Smooth muscle cell (in vitro differentiated cells): ENCODE results near the gene PLXNB3. TPM values are rescaled to one million over a fixed set of nuclear protein-coding genes. Genes with fewer than 3 reads are reported as not detected.

Experiments
- DNase-seq: peaks from one replicate; lab custom pipeline; 2025; ENCODE audit not compliant: unreplicated experiment; lab: John Stamatoyannopoulos, UW
- H2AFZ ChIP-seq: fragments of 200-600 bp; sonication (generic); 2 replicates; pipeline ENCODE4 v1.6.0; 2016; ENCODE audit warnings: antibody characterized with exemption, low read depth, mild to moderate bottlenecking
- H3F3A ChIP-seq: fragments of 200-600 bp; sonication (generic); 2 replicates; pipeline ENCODE4 v1.6.0; 2017; ENCODE audit warnings: antibody characterized with exemption, low read depth
- H3K27ac ChIP-seq: fragments of 200-600 bp; sonication (generic); 2 replicates; pipeline ENCODE4 v1.5.1; 2016; ENCODE audit warnings: low read depth, mild to moderate bottlenecking
- H3K27me3 ChIP-seq: fragments of 200-600 bp; sonication (generic); 2 replicates; pipeline ENCODE4 v1.6.1; 2016; ENCODE audit warnings: low read depth, mild to moderate bottlenecking
- H3K36me3 ChIP-seq: fragments of 200-600 bp; sonication (generic); 2 replicates; pipeline ENCODE4 v1.5.1; 2016; ENCODE audit warnings: low read depth
- H3K4me1 ChIP-seq: fragments of 200-600 bp; sonication (generic); 2 replicates; pipeline ENCODE4 v1.5.1; 2016; ENCODE audit warnings: low read depth
- H3K4me2 ChIP-seq: fragments of 200-600 bp; sonication (generic); 2 replicates; pipeline ENCODE4 v1.6.0; 2016; ENCODE audit warnings: mild to moderate bottlenecking
- H3K4me3 ChIP-seq: fragments of 200-600 bp; sonication (generic); 2 replicates; pipeline ENCODE4 v1.5.1; 2016; ENCODE audit warnings: mild to moderate bottlenecking
- H3K79me2 ChIP-seq: fragments of 200-600 bp; sonication (generic); 2 replicates; pipeline ENCODE4 v1.6.0; 2016; ENCODE audit warnings: low read depth, mild to moderate bottlenecking
- H3K9ac ChIP-seq: fragments of 200-600 bp; sonication (generic); 2 replicates; pipeline ENCODE4 v1.6.0; 2016; ENCODE audit warnings: low read depth
- H3K9me3 ChIP-seq: fragments of 200-600 bp; sonication (generic); replicated peaks from 2 replicates; pipeline ENCODE4 v1.5.1; 2016; ENCODE audit warnings: low read depth
- H4K20me1 ChIP-seq: fragments of 200-600 bp; sonication (generic); 2 replicates; pipeline ENCODE4 v1.6.0; 2016; ENCODE audit warnings: low read depth
- WGBS: methylation state at CpG from one replicate; pipeline ENCODE4 v1.1.7; 2016; ENCODE audit warnings: low lambda C conversion rate; 5-methylcytosine and 5-hydroxymethylcytosine counted together
- polyA plus RNA-seq: library from polyadenylated mRNA; unstranded; fragments of >200 nt; fragmentation: Nextera tagmentation; extraction: Ambion mirVana; gene quantifications from 2 replicates; pipeline ENCODE4 v1.2.1, GENCODE V29; 2016
- total RNA-seq: library from RNA; depleted of rRNA; stranded (reverse); fragments of >200 nt; gene quantifications from 2 replicates; pipeline ENCODE4 v1.2.3, GENCODE V29; 2014
- TF ChIP-seq, protein P1 (sequence below): fragments of 200-600 bp; sonication (generic); IDR thresholded peaks from 2 replicates; pipeline ENCODE4 v1.5.1; 2017; ENCODE audit warnings: borderline replicate concordance, mild to moderate bottlenecking, antibody characterized with exemption; ENCODE audit not compliant: insufficient read depth, poor library complexity, severe bottlenecking

The PLXNB3 gene
- total and polyA plus RNA-seq, 2 experiments from 2014 or later, result 0.58 to 3.9 TPM

DNA sequence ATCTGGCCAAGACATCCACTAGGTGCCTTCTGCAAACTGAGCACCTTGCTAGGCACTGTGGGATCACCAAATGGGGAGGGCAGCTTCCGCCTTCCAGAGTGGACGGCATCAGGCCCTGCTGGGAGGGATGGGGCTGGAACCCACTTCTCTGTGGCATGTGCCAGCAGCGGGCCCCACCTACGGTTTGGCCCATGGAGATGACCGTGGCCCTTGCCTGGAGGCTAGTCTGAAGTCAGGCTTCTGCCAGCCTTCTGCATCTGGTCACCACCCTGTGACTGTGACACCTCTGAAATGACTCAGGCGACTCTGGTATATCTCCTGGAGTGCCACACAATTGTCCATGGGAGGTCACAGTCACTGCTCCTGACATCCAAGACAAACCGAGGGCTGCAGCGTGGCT is 37.6 kb downstream of the PLXNB3 start:
- Histone ChIP-seq H3K27me3 (no peaks in the 10 kb centered on the region), H3K4me1 (no peaks in the 10 kb centered on the region), H3K4me3 (no peak overlapping the region), H4K20me1 (no peaks in the 10 kb centered on the region), H3K79me2 (no peaks in the 10 kb centered on the region), H3K9me3 (no peaks in the 10 kb centered on the region), H3F3A (no peaks in the 10 kb centered on the region), H3K27ac (no peak overlapping the region), H3K9ac (no peak overlapping the region), H3K36me3 (no peaks in the 10 kb centered on the region), H2AFZ (no peak overlapping the region), H3K4me2 (no peak overlapping the region)
- no peak for DNase-seq
- TF ChIP-seq, protein P1, sequence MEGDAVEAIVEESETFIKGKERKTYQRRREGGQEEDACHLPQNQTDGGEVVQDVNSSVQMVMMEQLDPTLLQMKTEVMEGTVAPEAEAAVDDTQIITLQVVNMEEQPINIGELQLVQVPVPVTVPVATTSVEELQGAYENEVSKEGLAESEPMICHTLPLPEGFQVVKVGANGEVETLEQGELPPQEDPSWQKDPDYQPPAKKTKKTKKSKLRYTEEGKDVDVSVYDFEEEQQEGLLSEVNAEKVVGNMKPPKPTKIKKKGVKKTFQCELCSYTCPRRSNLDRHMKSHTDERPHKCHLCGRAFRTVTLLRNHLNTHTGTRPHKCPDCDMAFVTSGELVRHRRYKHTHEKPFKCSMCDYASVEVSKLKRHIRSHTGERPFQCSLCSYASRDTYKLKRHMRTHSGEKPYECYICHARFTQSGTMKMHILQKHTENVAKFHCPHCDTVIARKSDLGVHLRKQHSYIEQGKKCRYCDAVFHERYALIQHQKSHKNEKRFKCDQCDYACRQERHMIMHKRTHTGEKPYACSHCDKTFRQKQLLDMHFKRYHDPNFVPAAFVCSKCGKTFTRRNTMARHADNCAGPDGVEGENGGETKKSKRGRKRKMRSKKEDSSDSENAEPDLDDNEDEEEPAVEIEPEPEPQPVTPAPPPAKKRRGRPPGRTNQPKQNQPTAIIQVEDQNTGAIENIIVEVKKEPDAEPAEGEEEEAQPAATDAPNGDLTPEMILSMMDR, result no peak
- WGBS, result 81% methylated on average over 8 of the region's 8 CpGs

GRCh38 chrX:153802513-153803045 is 38.5 kb downstream of the PLXNB3 start:
- Histone ChIP-seq H3K27ac (no peak overlapping the region), H3F3A (no peaks in the 10 kb centered on the region), H3K36me3 (no peaks in the 10 kb centered on the region), H3K4me1 (no peaks in the 10 kb centered on the region), H3K27me3 (no peaks in the 10 kb centered on the region), H3K9ac (no peak overlapping the region), H3K4me3 (no peak overlapping the region), H4K20me1 (no peaks in the 10 kb centered on the region), H3K9me3 (no peaks in the 10 kb centered on the region), H2AFZ (no peak overlapping the region), H3K79me2 (no peaks in the 10 kb centered on the region), H3K4me2 (no peak overlapping the region)
- 92% methylated on average over 13 of the region's 14 CpGs for WGBS
- TF ChIP-seq, protein P1, result no peak
- DNase-seq, result no peak

GRCh38 chrX:153803211-153804099 is 39.4 kb downstream of the PLXNB3 start:
- Histone ChIP-seq H3K9ac (no peak overlapping the region), H3K27me3 (no peaks in the 10 kb centered on the region), H3K79me2 (no peaks in the 10 kb centered on the region), H3F3A (no peaks in the 10 kb centered on the region), H3K4me1 (no peaks in the 10 kb centered on the region), H2AFZ (no peak overlapping the region), H4K20me1 (no peaks in the 10 kb centered on the region), H3K4me3 (no peak overlapping the region), H3K36me3 (no peaks in the 10 kb centered on the region), H3K9me3 (no peaks in the 10 kb centered on the region), H3K27ac (no peak overlapping the region), H3K4me2 (no peak overlapping the region)
- no peak for DNase-seq
- 95% methylated on average over 87 of the region's 87 CpGs for WGBS
- TF ChIP-seq, protein P1, result no peak

GRCh38 chrX:153804100-153804595 is 40.1 kb downstream of the PLXNB3 start:
- TF ChIP-seq, protein P1, result no peak
- no peaks in the 10 kb centered on the region for H3K79me2 ChIP-seq
- no peak overlapping the region for H3K9ac ChIP-seq
- H3F3A ChIP-seq, result no peaks in the 10 kb centered on the region
- no peak overlapping the region for H3K27ac ChIP-seq
- 93% methylated on average over 34 of the region's 34 CpGs for WGBS
- no peak overlapping the region for H3K4me3 ChIP-seq
- no peaks in the 10 kb centered on the region for H3K27me3 ChIP-seq
- no peak overlapping the region for H2AFZ ChIP-seq
- DNase-seq, result no peak
- H3K4me2 ChIP-seq, result no peak overlapping the region
- no peaks in the 10 kb centered on the region for H4K20me1 ChIP-seq
- no peaks in the 10 kb centered on the region for H3K9me3 ChIP-seq
- no peaks in the 10 kb centered on the region for H3K4me1 ChIP-seq
- H3K36me3 ChIP-seq, result no peaks in the 10 kb centered on the region
